Naive thymus-derived CD4-positive, alpha-beta T cell (primary cell): ENCODE results near the gene OBI1. TPM values are rescaled to one million over a fixed set of nuclear protein-coding genes. Genes with fewer than 3 reads are reported as not detected.

Experiments
- polyA plus RNA-seq, 2 donors: library from polyadenylated mRNA; unstranded; fragments of 300-500 nt; fragmentation: Illumina TruSeq; gene quantifications; one replicate each; pipeline ENCODE4 v1.2.3, GENCODE V29; 2021
- total RNA-seq, 6 experiments: library from RNA in 5 of 6; stranded (reverse) in 5 of 6; gene quantifications; 1 replicate in 5 of 6; 2 replicates in 1 of 6; pipeline ENCODE4 v1.2.3 and lab custom pipeline; 2021 to 2026

OBI1 gene
- total and polyA plus RNA-seq, 7 experiments from 2014 or later: 4.2 to 17.7 (median 15.9) TPM

Other genes starting within 250 kb of the OBI1 start
- under 1 TPM in 3 of 5 experiments, not detected in 2; 0.08 to 0.22 (median 0.15) TPM for gene POU4F1, start 55.6 kb downstream of the OBI1 start, total RNA-seq
- gene POU4F1, start 55.6 kb downstream of the OBI1 start, polyA plus RNA-seq: not detected